SU-DHL-6 (cell line): Measurements from ENCODE around the gene PTPRC.
A peak's percentile ranks its signal among the peaks of the same experiment; 100 is the strongest.

Experiments
- H2AFZ ChIP-seq: fragments of 200-600 bp; sonication (generic); 2 replicates; pipeline ENCODE4 v1.6.1; 2014; ENCODE audit warnings: low read depth, mild to moderate bottlenecking, moderate library complexity, mixed read lengths, antibody characterized with exemption, low read length; ENCODE audit not compliant: severe bottlenecking
- H3F3A ChIP-seq: fragments of 200-600 bp; shearing (Covaris generic); 2 replicates; pipeline ENCODE4 v1.6.0; 2016; ENCODE audit warnings: antibody characterized with exemption, mild to moderate bottlenecking; ENCODE audit not compliant: insufficient read depth
- H3K27ac ChIP-seq: fragments of 200-600 bp; sonication (generic); 2 replicates; pipeline ENCODE4 v1.5.1; 2016; ENCODE audit warnings: low read depth, mild to moderate bottlenecking, low read length, moderate library complexity, mixed read lengths
- H3K27me3 ChIP-seq: fragments of 200-600 bp; sonication (generic), shearing (Covaris generic); 2 replicates; pipeline ENCODE4 v1.6.0; 2014; ENCODE audit warnings: mild to moderate bottlenecking, low read length
- H3K36me3 ChIP-seq: fragments of 200-600 bp; sonication (generic); 2 replicates; pipeline ENCODE4 v1.6.1; 2014; ENCODE audit warnings: mild to moderate bottlenecking, low read length, mixed read lengths
- H3K4me2 ChIP-seq: fragments of 300-600, 200-600 bp; shearing (Covaris generic), sonication (generic); 2 replicates; pipeline ENCODE4 v1.6.0; 2014; ENCODE audit warnings: low read length, low read depth, mild to moderate bottlenecking; ENCODE audit not compliant: poor library complexity, severe bottlenecking
- H3K4me3 ChIP-seq: fragments of 200-600 bp; sonication (generic); 2 replicates; pipeline ENCODE4 v1.5.1; 2014; ENCODE audit warnings: antibody characterized with exemption, low read length, mild to moderate bottlenecking, mixed read lengths; ENCODE audit not compliant: insufficient read depth, poor library complexity, severe bottlenecking
- H3K79me2 ChIP-seq: fragments of 200-600 bp; sonication (generic); 2 replicates; pipeline ENCODE4 v1.6.1; 2014; ENCODE audit warnings: mild to moderate bottlenecking, low read length, moderate library complexity; ENCODE audit not compliant: insufficient read depth
- H3K9ac ChIP-seq: fragments of 200-600 bp; sonication (generic); 2 replicates; pipeline ENCODE4 v1.7.0; 2014; ENCODE audit warnings: mild to moderate bottlenecking, low read length
- H3K9me2 ChIP-seq: fragments of 200-600 bp; sonication (generic); replicated peaks from 2 replicates; pipeline ENCODE4 v1.6.1; 2014; ENCODE audit warnings: low read length; ENCODE audit not compliant: insufficient read depth
- H3K9me3 ChIP-seq: fragments of 200-600 bp; sonication (generic); 2 replicates; pipeline ENCODE4 v1.6.1; 2014; ENCODE audit warnings: low read length, mixed read lengths; ENCODE audit not compliant: insufficient read depth
- H4K20me1 ChIP-seq: fragments of 200-600 bp; sonication (generic); 2 replicates; pipeline ENCODE4 v1.6.1; 2014; ENCODE audit warnings: low read depth, mild to moderate bottlenecking, antibody characterized with exemption, low read length, moderate library complexity, mixed read lengths
- EZH2phosphoT487 ChIP-seq: fragments of 200-600 bp; sonication (generic), shearing (Covaris generic); conservative IDR thresholded peaks from 2 replicates; pipeline ENCODE4 v1.6.1; 2018; ENCODE audit warnings: mild to moderate bottlenecking, antibody characterized with exemption, low read length, moderate library complexity, mixed read lengths
- TF ChIP-seq, protein P1 (sequence below): fragments of 200-600 bp; sonication (generic); IDR thresholded peaks from one replicate; pipeline ENCODE4 v1.5.1; 2017; ENCODE audit warnings: antibody characterized with exemption, mild to moderate bottlenecking, low read length, moderate library complexity; ENCODE audit not compliant: insufficient read depth, poor library complexity, severe bottlenecking

The PTPRC gene

GRCh38 chr1:198619375-198620140, 19.3 kb upstream of the PTPRC start:
- H3K4me3 ChIP-seq = peak overlapping the region; percentile 21

DNA sequence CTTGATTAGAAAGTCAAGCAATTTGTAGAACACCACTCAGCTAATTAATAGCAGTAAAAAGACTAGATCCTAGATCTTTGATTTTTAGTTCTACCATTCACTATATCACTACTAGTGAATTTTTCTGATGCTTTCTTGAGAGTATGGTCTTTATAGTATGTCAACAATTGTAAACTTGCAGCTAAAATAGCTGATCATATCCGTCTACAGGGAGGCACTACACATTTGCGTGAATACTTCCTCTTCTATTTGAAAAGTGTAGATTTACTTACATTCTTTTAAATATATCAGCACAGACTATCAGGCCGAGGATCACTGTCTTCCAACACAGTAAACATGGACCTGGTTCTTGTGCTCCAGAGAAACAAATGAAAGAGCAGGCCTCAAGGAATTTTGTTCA, 18.6 kb upstream of the PTPRC start:
- peak overlapping the region; percentile 100 for H3K27ac ChIP-seq
- no peaks in the 10 kb centered on the region for H3K27me3 ChIP-seq
- peak overlapping the region; percentile 95 for H3K4me2 ChIP-seq
- TF ChIP-seq, protein P1, sequence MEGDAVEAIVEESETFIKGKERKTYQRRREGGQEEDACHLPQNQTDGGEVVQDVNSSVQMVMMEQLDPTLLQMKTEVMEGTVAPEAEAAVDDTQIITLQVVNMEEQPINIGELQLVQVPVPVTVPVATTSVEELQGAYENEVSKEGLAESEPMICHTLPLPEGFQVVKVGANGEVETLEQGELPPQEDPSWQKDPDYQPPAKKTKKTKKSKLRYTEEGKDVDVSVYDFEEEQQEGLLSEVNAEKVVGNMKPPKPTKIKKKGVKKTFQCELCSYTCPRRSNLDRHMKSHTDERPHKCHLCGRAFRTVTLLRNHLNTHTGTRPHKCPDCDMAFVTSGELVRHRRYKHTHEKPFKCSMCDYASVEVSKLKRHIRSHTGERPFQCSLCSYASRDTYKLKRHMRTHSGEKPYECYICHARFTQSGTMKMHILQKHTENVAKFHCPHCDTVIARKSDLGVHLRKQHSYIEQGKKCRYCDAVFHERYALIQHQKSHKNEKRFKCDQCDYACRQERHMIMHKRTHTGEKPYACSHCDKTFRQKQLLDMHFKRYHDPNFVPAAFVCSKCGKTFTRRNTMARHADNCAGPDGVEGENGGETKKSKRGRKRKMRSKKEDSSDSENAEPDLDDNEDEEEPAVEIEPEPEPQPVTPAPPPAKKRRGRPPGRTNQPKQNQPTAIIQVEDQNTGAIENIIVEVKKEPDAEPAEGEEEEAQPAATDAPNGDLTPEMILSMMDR = no peak
- no peak for TF ChIP-seq EZH2phosphoT487
- no peaks in the 10 kb centered on the region for H3K79me2 ChIP-seq
- peak overlapping the region; percentile 21 for H3K4me3 ChIP-seq
- H2AFZ ChIP-seq = peak overlapping the region; percentile 62
- no peaks in the 10 kb centered on the region for H3K36me3 ChIP-seq
- peak overlapping the region; percentile 73 for H3K9ac ChIP-seq
- no peaks in the 10 kb centered on the region for H3K9me3 ChIP-seq
- no peaks in the 10 kb centered on the region for H4K20me1 ChIP-seq
- H3K9me2 ChIP-seq = no peaks in the 10 kb centered on the region
- H3F3A ChIP-seq = peaks cover 70% of the 10 kb centered on the region

More at GRCh38 chr1:198619375-198620140, 19.3 kb upstream of the PTPRC start:
- Histone ChIP-seq H3K79me2 (no peaks in the 10 kb centered on the region), H3K36me3 (no peaks in the 10 kb centered on the region), H3K9me2 (no peaks in the 10 kb centered on the region), H3K9me3 (no peaks in the 10 kb centered on the region), H3F3A (peaks cover 63% of the 10 kb centered on the region), H3K27ac (peak overlapping the region; percentile 100), H3K9ac (peak overlapping the region; percentile 73), H2AFZ (peak overlapping the region; percentile 62), H3K4me2 (peak overlapping the region; percentile 95), H3K27me3 (no peaks in the 10 kb centered on the region), H4K20me1 (no peaks in the 10 kb centered on the region)
- TF ChIP-seq, protein P1 = no peak
- TF ChIP-seq EZH2phosphoT487 = no peak

DNA sequence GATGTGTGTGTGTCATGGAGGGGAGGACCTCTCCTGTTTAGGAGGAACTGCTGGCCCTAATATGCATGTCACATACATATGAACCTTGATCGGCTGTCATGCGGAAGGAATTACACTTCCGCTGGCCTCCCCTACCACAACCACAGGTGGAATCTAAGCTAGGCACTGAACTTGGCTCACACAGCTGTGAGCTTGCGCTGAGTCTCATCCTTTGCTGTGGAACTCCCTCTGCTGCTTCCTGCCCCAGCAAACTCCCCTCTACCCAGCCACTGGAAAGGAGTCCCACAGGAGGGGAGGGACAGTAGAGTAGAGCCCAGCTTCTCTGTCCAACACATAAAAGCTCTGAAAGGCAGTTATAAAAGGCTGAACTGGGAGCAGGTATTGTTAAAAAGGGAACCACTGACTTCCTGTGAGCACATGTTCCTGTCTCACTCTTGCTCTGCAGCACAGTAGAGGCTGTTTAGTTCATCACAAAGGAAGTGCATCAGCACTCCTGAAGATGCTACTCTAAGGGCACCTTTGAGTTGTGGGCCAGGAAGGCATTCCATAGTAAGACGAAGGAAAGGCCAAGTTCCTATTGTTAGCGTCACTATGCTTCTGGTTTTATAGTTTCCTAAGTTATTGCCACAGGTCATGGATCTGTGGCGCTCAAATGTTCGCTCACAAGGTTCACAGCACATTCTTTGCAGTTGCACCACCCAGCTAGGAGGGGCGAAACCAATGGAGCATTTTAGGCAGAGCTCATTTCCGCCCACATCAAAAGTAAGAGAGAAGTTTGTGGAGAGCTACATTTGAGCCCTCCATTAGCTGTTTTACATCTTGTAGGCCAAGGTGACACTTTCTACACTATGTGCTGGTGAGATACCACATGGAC, 17.7 kb upstream of the PTPRC start:
- Histone ChIP-seq H3K4me2 (peak overlapping the region; percentile 95), H3K27me3 (no peaks in the 10 kb centered on the region), H3K9me2 (no peaks in the 10 kb centered on the region), H3K36me3 (no peaks in the 10 kb centered on the region), H3K9me3 (no peaks in the 10 kb centered on the region), H2AFZ (no peak overlapping the region), H3K27ac (peak overlapping the region; percentile 100), H3F3A (peaks cover 79% of the 10 kb centered on the region), H4K20me1 (no peaks in the 10 kb centered on the region), H3K4me3 (peak overlapping the region; percentile 43), H3K79me2 (peaks cover 3% of the 10 kb centered on the region; the same call in 1 of the 2 replicates), H3K9ac (peak overlapping the region; percentile 73)
- no peak for TF ChIP-seq EZH2phosphoT487
- TF ChIP-seq, protein P1 = no peak
